ENCODE measurements around the gene ACADL. TPM values are rescaled to one million over a fixed set of nuclear protein-coding genes. Genes with fewer than 3 reads are reported as not detected.

The ACADL gene
- total RNA-seq, 4 donors from 2014 or later, result 4.2 to 17.3 (median 11.7) TPM

GRCh38 chr2:210203558-210203957, 21.7 kb downstream of the ACADL start:
- ATAC-seq (ENCODE audit: low FRiP score), result no peak
- TF ChIP-seq, protein P1, sequence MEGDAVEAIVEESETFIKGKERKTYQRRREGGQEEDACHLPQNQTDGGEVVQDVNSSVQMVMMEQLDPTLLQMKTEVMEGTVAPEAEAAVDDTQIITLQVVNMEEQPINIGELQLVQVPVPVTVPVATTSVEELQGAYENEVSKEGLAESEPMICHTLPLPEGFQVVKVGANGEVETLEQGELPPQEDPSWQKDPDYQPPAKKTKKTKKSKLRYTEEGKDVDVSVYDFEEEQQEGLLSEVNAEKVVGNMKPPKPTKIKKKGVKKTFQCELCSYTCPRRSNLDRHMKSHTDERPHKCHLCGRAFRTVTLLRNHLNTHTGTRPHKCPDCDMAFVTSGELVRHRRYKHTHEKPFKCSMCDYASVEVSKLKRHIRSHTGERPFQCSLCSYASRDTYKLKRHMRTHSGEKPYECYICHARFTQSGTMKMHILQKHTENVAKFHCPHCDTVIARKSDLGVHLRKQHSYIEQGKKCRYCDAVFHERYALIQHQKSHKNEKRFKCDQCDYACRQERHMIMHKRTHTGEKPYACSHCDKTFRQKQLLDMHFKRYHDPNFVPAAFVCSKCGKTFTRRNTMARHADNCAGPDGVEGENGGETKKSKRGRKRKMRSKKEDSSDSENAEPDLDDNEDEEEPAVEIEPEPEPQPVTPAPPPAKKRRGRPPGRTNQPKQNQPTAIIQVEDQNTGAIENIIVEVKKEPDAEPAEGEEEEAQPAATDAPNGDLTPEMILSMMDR (IDR thresholded peaks at IDR 0.05), result no peak
- DNase-seq (ENCODE audit: low spot score), result no peak

GRCh38 chr2:210203147-210203546, 22.1 kb downstream of the ACADL start:
- TF ChIP-seq, protein P1 (IDR thresholded peaks at IDR 0.05), result no peak
- ATAC-seq (ENCODE audit: low FRiP score), result no peak
- no peak for DNase-seq (ENCODE audit: low spot score)

DNA sequence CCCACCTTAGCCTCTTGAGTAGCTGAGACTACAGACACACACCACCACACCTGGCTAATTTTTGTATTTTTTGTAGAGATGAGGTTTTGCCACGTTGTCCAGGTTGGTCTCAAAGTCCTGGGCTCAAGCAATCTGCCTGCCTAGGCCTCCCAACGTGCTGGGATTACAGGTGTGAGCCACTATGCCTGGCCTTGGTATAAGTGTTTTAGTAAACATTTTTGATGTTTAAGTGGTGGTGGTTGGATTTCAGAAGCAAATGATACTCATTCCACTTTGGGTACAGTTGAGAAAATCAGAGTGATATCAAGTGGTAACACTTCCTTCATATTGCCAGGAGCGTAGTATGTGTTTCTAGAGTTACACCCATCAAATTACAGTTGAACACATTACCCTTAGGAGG, 25.4 kb downstream of the ACADL start:
- TF ChIP-seq, protein P1 (IDR thresholded peaks at IDR 0.05), result no peak
- DNase-seq (ENCODE audit: low spot score), result no peak
- ATAC-seq (ENCODE audit: low FRiP score), result no peak

GRCh38 chr2:210199186-210199765, 26.0 kb downstream of the ACADL start:
- DNase-seq (ENCODE audit: low spot score) (no peak), ATAC-seq (ENCODE audit: low FRiP score) (no peak)
- TF ChIP-seq, protein P1 (IDR thresholded peaks at IDR 0.05), result no peak

- TF ChIP-seq, protein P1 (IDR thresholded peaks at IDR 0.05), result no peak
- ATAC-seq (ENCODE audit: low FRiP score) (no peak), DNase-seq (ENCODE audit: low spot score) (no peak)
These were observed 26.9 kb downstream of the ACADL start for GRCh38 chr2:210198326-210198725.

GRCh38 chr2:210197720-210198119, 27.5 kb downstream of the ACADL start:
- no peak for DNase-seq (ENCODE audit: low spot score)
- no peak for ATAC-seq (ENCODE audit: low FRiP score)
- TF ChIP-seq, protein P1 (IDR thresholded peaks at IDR 0.05), result no peak

DNA sequence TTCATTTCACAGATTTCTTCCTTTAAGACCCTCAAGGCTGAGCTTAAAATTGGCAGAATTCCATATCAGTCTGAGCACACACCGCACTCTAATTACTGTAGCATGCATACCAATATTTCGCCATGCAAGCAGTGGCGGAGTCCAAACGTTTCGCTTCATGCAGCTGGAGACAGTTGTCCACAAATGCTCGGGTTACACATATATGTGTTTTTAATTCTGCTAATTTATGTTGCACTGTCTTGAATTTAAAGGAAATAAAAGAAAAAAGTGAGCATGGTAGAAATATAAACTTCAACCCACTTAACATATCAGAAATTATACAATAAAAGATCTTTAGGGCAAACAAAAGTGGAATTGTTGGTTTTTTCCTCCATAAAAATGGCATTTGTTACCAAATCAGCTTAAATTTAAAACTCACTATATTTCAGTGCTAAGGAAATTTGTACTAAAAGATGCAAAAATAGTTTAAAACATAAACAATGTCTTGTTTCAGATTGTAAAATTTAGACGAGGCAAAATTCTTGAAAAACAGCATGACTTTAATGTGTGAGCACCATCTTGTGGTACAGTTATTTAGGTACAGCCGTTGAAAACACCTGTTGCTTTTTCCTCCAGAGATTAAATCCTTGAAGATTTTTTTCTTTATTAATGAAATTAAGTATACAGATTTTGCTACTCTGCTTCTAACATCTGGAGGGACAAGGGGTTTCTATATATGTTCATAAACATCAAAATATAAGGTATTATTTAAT, 30.0 kb downstream of the ACADL start:
- TF ChIP-seq, protein P1 (IDR thresholded peaks at IDR 0.05), result no peak
- ATAC-seq (ENCODE audit: low FRiP score), result no peak
- DNase-seq (ENCODE audit: low spot score), result no peak
